HG03460 (cell line): ENCODE measurements around the gene NETO2.
"Not testable (repeated sequence)": the region's sequence is repeated elsewhere in the genome, so short reads cannot be mapped to it uniquely, and the experiment has no call there.

Experiments used
- ATAC-seq: cut with Tn5 transposase; IDR thresholded peaks from one replicate; pipeline ENCODE4 v1.9.1; 2021; ENCODE audit not compliant: unreplicated experiment

The NETO2 gene

DNA sequence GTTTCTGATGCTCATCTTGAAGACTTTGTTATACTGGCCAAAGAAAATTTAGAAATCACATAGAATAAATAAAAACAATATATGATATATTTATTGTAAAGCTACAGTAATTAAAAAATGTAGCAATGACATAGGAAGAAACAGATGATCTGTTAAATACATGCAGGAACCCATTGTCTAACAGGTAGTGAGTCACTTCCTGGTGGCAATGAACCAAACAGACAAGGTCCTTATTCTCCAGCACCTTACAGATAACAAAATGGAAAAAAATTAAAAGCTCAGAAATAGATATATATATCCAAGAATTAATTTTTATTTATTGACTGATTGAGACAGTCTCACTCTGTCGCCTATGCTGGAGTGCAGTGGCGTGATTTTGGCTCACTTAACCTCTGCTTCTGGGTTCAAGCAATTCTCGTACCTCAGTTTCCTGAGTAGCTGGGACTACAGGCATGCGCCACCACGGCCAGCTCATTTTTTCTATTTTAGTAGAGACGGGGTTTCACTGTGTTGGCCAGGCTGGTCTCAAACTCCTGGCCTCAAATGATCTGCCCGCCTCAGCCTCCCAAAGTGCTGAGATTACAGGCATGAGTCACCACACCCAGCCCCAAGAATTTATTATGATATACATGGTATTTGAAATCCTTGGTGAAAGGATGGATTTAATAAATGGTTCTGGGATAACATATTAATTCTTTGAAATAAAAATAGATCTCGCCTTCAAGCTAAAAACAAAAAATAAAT is 7.5 kb downstream of the NETO2 start:
- ATAC-seq: no peak

DNA sequence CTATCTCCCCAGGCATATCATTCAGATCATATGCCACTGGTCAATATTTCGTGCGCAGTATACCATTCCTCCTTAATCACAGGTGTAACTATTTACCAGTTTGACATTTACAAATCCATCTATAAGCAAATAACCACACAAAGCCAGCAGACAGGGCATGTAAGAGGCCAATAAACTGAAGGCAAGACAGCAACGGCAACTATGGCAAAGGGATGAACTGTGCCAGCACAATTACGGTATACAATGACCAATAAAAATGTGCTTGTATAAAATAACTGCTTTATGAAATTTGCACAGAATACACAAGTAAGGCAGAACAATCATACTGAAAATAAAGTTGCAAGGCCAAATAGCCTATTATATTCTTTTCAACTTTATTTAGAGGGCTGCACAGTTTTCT is 9.2 kb downstream of the NETO2 start:
- no peak for ATAC-seq

DNA sequence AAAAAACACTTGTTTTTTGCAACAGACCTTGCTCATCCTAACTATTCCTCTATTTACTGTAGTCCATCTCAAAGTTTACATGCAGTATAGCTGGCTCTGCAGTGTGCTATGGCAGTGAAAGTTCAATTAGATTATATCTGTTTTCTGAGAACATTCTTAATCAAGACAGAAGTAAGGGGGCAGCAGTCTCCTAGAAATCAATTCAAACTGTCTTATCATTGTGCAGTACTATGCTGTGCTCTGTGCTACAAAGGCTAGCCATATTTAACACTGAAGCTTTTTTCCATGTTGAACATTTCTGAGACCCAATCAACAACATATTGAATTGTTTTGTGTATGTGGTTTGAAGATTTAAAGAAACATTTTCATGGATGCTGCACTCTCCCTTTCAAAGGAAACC is 11.4 kb downstream of the NETO2 start:
- ATAC-seq: no peak

DNA sequence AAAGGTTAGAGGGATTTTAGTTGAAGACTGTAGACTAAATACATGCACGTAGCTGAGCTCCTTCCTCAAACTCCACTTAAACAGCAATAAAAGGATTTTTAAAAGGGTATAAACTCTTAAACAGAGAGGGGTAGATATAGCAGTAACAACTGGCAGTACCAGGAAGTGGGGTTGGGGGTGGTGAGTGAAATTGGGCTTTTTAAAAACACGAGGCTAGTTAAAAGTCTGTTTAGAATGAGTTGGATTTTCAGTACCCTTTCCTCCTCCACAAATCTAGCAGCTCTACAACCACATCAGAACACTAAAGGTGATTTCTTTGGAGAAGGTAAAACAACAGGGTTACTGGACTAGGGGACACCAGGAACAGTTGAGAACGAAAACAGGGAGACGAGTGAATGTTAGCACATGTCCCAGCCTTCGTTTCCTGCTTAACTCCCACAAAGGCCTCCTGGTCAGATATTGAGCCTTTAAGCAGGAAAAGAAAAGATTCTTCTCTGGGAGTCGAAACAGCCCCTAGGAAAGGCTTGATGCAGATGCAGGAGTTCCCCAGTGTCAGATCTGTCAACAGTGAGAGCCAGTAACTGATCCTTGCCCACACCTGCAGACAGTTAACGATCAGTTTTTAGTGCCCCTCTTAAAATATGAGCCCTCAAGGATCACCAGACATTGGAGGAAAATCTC is 13.8 kb downstream of the NETO2 start:
- ATAC-seq: no peak

DNA sequence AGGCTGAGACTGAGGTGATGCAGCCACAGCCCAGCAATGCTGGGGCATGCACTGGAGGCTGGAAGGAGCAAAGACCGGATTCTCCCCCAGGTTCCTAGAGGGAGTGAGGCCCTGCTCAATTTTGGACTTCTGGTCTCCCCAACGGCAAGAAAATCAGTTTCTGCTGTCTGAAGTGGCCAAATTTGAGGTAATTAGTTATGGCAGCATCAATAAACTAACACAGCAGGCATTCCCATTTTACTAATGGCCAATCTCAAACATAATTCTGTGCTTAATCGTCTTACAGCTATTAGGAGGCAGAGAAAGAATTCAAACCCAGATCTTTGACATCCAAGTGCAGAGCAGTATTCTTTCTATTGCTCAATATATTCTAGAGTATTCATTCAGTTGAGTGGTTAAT is 16.2 kb downstream of the NETO2 start:
- ATAC-seq: no peak

DNA sequence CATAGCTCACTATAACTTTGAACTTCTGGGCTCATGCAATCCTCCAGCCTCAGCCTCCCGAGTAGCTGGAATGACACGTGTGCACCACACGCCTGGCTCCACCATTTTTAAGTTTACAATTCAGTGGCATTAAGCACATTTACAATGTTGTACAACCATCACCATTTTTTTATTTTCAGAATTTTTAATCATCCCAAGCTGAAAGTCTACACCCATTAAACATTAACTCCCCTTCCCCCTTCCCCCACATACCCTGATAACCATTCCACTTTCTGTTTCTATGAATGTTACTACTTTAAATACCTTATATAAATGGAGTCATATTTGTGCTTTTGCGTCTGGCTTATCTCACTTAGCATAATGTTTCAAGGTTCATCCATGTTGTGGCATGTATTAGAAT is 18.0 kb downstream of the NETO2 start:
- ATAC-seq: no peak

DNA sequence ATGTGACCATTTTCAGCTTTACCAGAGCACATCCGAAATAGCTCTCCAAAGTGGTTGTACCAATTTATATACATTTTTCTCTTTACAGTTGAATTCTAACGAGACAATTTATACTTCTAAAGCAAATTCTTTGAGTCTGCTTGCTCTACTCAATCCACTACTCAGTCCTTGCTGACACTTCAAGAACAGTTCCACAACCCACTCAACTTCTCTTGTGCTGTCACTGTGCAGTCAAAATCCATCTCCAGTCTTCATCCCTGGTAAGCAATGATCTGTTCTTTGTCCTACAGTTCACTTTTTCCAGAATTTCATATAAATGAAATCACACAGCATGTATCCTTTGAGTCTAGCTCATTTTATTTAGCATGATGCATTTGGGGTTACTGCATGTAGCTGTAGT is 30.6 kb downstream of the NETO2 start:
- ATAC-seq: no peak

DNA sequence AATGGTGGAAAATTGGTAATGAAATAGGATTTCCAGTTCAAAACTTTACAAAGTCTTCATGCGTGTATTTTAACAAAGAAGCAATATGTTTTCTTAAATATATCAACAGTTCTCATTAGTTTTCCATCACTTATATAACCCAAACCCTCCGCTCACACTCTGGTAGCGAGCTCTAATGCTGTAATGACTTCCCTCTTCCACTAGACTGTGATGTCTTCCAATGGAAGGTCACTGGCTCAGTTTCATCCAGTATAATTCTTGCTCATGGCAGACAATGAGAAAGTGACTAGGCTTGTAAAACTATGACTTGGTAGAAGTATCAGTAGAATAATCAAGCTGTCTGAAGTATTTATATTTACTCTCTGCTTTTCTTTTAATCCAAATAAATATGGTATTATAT is 32.8 kb downstream of the NETO2 start:
- ATAC-seq: no peak

DNA sequence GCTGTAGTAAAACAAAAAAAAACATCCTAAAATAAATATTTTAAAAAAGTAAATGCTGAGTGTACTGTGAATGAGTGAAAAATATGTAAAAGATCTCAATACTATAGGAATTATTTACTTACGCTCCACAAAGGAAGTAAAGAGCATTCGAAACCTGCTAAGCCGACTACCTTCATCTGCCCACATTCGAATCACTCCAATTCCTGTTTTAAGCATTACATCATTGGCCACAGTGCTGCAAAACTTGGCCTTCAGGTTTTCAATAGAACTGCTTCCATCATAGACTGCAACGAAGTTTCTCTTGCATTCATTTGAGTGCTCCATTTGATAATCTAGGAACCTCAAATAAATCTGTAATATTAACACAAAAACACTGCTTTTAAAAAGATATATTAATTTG is 34.4 kb downstream of the NETO2 start:
- ATAC-seq: no peak

DNA sequence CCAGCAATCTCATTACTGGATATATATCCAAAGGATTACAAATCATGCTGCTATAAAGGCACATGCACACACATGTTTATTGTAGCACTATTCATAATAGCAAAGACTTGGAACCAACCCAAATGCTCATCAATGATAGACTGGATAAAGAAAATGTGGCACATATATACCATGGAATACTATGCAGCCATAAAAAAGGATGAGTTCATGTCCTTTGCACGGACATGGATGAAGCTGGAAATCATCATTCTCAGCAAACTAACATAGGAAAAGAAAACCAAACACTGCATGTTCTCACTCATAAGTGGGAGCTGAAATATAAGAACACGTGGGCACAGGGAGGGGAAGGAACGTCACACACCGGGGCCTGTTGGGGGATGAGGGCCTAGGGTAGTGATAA is 40.8 kb downstream of the NETO2 start:
- ATAC-seq: not testable (repeated sequence)

DNA sequence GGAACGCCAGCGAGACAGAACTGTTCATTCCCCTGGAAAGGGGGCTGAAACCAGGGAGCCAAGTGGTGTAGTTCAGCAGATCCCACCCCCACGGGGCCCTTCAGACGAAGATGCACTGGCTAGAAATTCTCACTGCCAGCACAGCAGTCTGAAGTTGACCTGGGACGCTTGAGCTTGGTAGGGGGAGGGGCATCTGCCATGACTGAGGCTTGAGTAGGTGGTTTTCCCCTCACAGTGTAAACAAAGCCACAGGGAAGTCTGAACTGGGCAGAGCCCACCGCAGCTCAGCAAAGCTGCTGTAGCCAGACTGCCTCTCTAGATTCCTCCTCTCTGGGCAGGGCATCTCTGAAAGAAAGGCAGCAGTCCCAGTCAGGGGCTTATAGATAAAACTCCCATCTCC is 46.6 kb downstream of the NETO2 start:
- ATAC-seq: not testable (repeated sequence)

DNA sequence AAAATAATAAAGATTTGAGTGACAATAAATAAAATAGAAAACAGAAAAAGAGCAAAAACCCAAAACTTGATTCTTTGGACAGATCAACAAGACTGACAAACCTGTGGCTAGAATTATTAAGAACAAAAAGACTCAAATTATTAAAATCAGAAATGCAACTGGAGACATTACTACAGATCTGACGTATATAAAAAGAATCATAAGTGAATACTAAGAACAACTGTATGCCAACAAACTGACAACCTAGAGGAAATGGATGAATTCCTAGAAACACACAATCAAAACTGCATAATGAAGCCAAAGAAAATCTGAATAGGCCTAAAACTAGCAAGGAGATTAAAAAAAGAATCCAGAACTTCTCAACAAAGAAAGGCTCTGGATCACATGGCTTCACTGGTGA is 47.4 kb downstream of the NETO2 start:
- ATAC-seq: no peak

DNA sequence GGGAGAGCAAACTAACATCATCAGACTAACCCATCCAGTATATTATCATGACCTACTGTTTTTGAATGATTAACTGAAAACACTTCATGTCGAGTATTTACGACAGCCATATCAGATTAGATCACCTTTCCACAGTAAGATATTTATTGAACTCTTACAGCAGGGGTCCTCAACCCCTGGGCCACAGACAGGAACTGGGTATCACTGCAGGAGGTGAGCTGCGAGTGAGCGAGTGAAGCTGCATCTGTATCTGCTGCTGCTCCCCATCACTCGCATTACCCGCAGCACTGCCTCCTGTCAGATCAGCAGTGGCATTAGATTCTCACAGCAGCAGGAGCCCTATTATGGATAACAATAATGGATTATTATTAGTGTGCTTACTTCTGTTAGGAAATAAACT is 59.5 kb downstream of the NETO2 start:
- no peak for ATAC-seq

DNA sequence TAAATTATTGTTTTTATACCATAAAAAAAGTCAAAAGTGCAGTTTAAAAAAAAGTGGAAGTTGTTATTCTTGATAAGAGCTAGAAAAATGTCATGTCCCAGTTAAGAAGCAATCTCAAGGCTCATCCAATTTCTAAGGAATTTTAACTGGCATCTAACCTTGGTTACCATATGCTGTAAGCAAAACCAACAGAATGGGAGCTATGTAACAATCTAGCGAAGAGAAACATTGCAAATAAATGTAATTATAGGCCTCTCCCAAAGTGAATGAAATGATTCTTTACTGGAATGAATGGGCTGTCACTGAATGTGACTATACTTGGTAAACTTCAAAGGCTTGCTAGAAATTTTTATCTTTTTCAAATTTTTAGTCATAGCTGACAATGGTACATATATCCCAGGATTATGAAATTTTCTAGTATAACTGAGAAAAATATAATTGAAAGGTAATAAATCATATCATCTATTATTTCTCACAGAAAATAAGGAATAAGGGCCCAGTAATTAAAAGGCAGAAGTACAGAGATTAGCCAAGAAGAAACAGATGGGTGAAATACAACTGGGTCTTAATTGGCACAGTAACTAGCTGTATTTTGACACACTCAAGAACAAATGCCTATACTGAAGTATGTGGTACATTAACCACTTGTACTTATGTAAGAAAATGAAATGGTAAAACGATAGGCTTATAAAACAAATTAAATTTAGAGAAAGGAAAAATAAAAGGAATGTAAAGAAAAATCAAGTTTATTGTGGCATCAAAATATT is 61.5 kb downstream of the NETO2 start:
- no peak for ATAC-seq

DNA sequence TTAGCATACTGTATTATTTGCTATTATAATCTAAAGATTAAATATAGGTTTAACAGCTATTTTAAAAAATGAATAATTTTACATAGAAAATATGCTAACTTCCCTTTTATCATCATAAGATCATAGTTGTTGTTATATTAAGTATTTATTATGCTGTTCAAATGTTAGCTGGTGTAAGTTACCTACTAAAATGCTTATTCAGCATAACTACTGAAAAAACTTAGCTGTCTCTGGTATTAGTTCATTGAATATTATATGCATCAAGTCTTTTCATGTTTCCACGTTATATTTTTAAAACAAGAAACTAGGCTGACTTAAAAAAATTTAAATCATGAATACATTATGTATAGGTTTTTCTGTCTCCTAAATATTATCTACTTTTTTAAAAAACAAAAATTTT is 62.6 kb downstream of the NETO2 start:
- no peak for ATAC-seq

DNA sequence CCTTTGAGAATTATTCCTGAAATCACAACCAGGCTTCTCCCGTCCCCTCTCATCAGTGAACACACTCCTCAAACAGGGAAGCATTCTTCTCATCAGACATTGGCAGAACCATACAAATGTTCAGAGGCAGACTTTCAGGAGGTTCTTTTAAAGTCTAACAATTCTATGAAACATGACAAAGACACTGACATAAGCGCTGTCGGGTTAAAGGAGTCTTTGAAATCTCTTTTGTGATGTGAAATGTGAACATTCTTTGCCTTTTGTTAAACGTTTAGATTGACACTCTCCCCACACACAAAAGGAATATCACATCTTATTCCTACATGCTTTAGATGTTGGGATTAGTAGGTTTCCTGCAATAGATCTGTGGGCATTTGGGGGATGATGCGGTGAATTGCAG is 63.9 kb downstream of the NETO2 start:
- no peak for ATAC-seq

DNA sequence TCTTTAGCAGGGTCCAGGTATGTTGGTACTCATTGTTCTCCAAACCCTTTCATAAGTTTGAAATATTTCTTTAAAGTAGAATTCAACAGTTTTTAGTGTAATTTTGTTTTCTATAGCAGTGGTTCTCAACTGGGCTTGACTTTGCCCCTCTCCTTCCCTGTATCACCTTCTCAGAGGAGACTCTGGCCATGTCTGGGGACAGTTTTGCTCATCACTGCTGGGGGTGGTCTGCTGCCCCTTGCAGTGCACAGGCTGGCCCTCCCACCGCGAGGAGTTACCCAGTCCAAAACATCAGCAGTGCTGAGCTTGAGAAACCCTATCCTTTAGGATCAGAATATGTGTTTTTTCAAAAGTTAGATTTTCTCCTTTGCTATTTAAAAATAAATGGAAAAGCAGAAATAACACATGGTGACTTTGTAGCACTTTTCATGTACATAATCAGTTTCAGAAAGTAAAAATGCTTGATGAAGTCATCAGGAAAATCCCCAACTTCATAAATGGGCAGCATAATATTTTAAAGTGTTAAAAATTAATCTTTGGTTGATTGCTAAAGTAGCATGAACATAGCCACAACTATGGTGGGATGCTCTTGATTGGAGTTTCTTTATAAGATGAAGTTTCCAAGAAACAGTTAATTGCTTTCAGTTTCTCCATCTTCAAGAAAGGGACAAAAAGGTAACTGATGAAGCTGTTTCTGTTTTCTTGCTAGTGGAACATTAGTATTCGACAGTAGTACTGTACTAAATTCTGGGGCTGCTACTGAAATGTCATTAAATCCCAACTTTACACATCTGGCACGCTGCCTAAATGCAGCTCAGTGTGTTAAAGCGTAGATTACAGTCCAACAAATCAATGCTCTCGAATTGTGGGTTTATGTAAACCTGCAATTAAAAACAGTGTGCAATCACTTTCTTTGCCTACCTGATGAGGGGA is 70.3 kb downstream of the NETO2 start:
- ATAC-seq: peak; percentile 58

DNA sequence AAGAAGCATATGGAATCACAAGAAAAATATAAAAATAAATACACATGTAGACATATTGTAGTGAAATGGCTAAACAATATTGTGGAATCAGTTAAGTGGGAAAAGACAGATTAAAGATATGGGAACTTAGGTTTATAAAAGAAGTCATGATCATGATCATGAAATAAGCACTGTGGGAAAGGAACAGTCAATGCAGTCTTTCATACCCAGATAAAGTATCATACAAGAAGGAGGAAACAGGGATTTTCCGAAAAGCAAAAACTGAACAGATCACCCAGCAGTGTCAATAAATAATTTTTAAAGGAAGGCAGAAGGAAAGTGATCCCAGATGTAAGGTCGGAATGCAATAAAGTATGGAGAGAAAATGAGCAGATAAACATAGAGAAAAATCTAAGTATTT is 71.6 kb downstream of the NETO2 start:
- ATAC-seq: no peak

DNA sequence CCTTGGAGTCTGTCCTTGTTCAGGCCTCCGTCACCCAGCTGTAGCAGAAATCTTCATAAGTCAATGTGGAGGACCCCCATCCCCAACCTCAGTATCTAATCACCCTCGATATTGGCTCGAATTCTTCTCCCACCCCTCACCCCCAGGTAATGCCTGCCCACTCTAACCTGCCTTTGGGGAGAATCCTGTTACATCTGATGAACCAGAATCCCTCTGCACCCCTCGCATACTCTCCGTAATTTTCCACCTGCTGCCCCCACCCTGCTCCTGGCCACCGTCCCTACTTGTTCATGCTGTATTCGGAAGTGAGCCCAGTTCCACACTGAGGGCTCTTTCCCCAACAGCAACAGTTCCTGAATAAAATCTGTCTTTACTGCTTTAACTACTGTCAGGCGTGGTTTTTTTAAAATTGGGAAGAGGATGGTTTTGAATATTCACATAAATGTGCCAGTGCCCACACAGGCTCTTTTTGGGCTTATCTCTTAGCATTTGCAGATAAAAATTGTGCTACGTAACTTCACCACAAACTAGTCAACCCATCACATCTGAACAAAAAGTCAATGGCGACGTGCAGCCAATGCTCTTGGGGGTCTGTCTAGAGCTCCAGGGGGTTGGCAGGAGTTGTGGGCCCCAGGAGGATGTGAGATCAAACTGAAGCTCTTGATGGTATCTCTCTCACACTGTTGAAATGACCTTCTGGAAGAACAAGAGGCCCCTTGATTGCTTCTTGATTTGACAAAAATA is 73.7 kb downstream of the NETO2 start:
- ATAC-seq: no peak

DNA sequence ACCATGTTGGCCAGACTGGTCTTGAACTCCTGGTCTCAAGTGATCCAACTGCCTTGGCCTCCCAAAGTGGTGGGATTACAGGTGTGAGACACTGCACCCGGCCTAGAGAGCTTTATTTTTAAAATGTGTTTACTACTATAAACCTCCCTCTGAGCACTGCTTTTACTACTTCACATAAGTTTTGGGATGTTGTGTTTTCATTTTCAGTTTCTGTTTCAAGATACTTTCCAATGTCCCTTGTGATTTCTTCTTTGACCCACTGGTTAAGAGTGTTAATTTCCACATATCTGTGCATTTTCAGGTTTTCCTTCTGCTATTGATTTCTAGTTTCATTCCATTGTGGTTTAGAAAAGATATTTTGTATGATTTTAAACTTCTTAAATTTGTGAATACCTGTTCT is 74.4 kb downstream of the NETO2 start:
- ATAC-seq: no peak
